ENCODE results near the gene RUSC1.
"Not testable (repeated sequence)": the region's sequence is repeated elsewhere in the genome, so short reads cannot be mapped to it uniquely, and the experiment has no call there.

Gene RUSC1

GRCh38 chr1:155320661-155321617 is at the start of gene RUSC1:
Gene RUSC1 (plus strand): TSS chr1:155320894. CDS start chr1:155321774, 880 bp downstream.
- FAIRE-seq: no peak

- FAIRE-seq: no peak
Measured at GRCh38 chr1:155272466-155273342, 48.0 kb upstream of the RUSC1 start.

- FAIRE-seq: peak; percentile 6
Measured at GRCh38 chr1:155273343-155274245, 47.1 kb upstream of the RUSC1 start, which contains the start of gene CLK2. Gene CLK2 (minus strand): TSS chr1:155273504. CDS start chr1:155270977, 2,527 bp downstream.

GRCh38 chr1:155277070-155277901 is 43.4 kb upstream of the RUSC1 start, which contains the start of gene HCN3:
Gene HCN3 (plus strand): TSS chr1:155277463. CDS start chr1:155277591, 128 bp downstream.
- FAIRE-seq: no peak

GRCh38 chr1:155277902-155278688 is 42.6 kb upstream of the RUSC1 start:
- no peak for FAIRE-seq

GRCh38 chr1:155278689-155279160 is 42.0 kb upstream of the RUSC1 start:
- FAIRE-seq: no peak

GRCh38 chr1:155279268-155279667 is 41.4 kb upstream of the RUSC1 start:
- FAIRE-seq: no peak

GRCh38 chr1:155282488-155283091 is 38.1 kb upstream of the RUSC1 start:
- no peak for FAIRE-seq

GRCh38 chr1:155284476-155284875 is 36.2 kb upstream of the RUSC1 start:
- FAIRE-seq: no peak

GRCh38 chr1:155285063-155285462 is 35.6 kb upstream of the RUSC1 start:
- FAIRE-seq: no peak

- FAIRE-seq: no peak
Measured at GRCh38 chr1:155285631-155286044, 35.1 kb upstream of the RUSC1 start.

GRCh38 chr1:155286544-155286943 is 34.1 kb upstream of the RUSC1 start:
- no peak for FAIRE-seq

GRCh38 chr1:155287987-155288543 is 32.6 kb upstream of the RUSC1 start:
- FAIRE-seq: no peak

- not testable (repeated sequence) for FAIRE-seq
Measured at GRCh38 chr1:155291006-155291405, 29.7 kb upstream of the RUSC1 start.

GRCh38 chr1:155293086-155293749 is 27.5 kb upstream of the RUSC1 start:
- no peak for FAIRE-seq

- FAIRE-seq: no peak
Measured at GRCh38 chr1:155294520-155295182, 26.0 kb upstream of the RUSC1 start.

- FAIRE-seq: no peak
Measured at GRCh38 chr1:155295183-155295941, 25.3 kb upstream of the RUSC1 start.

- FAIRE-seq: no peak
Measured at GRCh38 chr1:155295942-155296267, 24.8 kb upstream of the RUSC1 start.
